ENCODE data around the gene MPP7.

- TF ChIP-seq, protein P1, sequence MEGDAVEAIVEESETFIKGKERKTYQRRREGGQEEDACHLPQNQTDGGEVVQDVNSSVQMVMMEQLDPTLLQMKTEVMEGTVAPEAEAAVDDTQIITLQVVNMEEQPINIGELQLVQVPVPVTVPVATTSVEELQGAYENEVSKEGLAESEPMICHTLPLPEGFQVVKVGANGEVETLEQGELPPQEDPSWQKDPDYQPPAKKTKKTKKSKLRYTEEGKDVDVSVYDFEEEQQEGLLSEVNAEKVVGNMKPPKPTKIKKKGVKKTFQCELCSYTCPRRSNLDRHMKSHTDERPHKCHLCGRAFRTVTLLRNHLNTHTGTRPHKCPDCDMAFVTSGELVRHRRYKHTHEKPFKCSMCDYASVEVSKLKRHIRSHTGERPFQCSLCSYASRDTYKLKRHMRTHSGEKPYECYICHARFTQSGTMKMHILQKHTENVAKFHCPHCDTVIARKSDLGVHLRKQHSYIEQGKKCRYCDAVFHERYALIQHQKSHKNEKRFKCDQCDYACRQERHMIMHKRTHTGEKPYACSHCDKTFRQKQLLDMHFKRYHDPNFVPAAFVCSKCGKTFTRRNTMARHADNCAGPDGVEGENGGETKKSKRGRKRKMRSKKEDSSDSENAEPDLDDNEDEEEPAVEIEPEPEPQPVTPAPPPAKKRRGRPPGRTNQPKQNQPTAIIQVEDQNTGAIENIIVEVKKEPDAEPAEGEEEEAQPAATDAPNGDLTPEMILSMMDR (conservative IDR thresholded peaks at IDR 0.05; ENCODE audit: low read depth, low read length), result no peak
- no peak for TF ChIP-seq EZH2 (IDR thresholded peaks at IDR 0.05; ENCODE audit: low read length, unreplicated experiment)
These were observed 3.9 kb downstream of the MPP7 start for GRCh38 chr10:28298951-28299350.
